ENCODE measurements around the gene BACE2.
"Not testable (repeated sequence)": the region's sequence is repeated elsewhere in the genome, so short reads cannot be mapped to it uniquely, and the experiment has no call there.

Gene BACE2

GRCh38 chr21:41217671-41218385, 49.9 kb downstream of the BACE2 start:
- no peak for DNase-seq

DNA sequence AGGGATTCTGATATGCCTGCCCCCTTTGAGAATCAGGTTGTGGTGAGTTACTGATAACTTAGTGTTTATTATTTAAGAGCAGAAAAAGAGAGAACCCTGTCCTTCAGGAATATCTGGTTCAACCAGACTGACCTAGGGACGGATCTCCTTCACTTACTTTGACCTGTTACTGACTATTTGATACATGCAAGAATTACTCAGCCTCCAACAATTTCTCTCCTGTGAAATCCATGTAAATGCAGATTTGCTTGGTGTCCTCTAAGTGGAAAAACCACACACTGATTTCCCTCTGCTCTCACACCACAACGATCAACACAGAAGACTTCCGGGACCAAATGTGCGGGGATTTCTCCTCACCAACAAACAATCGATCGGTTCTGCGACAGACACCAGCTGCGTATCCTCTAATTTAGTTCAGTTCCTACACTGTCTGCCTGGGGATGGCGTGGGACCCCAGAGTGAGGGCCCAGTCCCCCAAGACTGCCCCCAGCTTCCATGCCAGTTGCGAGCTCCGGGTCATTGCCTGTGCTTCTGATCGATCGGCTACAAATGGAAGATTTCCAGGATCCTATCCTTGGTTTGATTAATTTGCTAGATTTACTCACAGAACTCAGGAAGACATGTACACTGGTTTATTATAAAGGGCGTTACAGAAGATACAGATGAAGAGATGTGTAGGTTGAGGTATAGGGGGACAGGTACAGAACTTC, 51.7 kb downstream of the BACE2 start:
- DNase-seq, result no peak

GRCh38 chr21:41220208-41220733, 52.3 kb downstream of the BACE2 start:
- DNase-seq, result no peak

- no peak for DNase-seq
Observed at GRCh38 chr21:41222247-41223068, 54.5 kb downstream of the BACE2 start.

GRCh38 chr21:41226853-41227252, 58.9 kb downstream of the BACE2 start:
- DNase-seq, result no peak

- DNase-seq, result no peak
Observed at GRCh38 chr21:41227357-41228005, 59.5 kb downstream of the BACE2 start.

DNA sequence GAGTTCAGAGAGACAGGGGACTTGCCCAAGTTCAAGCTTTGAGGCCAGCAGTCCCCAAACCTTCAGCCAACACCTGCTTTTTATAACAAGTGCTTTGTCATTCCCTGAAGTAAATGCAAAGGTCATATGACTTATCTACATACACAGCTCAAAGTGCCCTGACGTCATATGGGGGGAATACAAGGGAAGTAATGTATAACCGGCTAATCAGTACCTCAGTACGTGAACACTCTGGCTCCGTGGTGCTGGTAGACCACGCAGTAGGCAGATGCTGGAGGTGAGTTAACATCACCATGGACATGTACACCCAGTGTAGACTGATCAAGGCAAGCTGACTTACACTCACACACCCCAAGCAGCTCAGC, 60.0 kb downstream of the BACE2 start:
- DNase-seq, result no peak

DNA sequence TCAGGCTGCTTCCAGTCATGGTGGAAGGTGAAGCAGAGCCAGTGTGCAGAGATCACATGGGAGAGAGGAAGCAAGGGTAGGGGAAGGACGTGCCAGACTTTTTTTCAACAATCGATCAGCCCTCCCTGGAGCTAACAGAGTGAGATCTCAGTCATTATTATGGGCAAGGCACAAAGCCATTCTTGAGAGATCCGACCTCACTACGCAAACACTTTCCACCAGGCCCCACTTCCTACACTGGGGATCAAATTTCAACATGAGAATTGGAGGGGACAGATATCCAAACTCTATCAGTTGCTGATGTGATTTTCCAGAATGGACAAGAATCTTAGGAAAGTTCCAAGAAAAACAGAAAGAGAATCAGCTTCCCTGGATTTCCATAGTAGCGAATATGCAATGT, 60.5 kb downstream of the BACE2 start:
- DNase-seq, result no peak

DNA sequence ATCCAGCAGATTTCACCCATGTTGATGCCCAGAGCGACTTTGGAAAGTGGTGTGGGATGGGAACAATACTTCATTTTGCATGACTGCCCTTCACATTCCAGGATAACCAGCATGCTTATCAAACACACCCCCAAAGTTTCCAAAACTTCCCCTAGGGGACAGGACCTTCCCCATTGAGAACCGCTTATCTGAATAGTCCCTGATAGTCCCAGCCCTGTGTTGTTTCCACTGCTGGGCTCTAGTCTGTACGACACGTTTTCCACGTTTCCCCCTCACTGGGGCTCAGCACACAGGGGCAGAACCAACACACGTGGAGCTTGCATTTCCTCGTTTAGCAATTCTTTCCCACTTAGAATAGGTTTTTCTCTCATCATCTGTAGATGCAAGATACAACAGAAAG, 61.0 kb downstream of the BACE2 start:
- DNase-seq, result no peak

DNA sequence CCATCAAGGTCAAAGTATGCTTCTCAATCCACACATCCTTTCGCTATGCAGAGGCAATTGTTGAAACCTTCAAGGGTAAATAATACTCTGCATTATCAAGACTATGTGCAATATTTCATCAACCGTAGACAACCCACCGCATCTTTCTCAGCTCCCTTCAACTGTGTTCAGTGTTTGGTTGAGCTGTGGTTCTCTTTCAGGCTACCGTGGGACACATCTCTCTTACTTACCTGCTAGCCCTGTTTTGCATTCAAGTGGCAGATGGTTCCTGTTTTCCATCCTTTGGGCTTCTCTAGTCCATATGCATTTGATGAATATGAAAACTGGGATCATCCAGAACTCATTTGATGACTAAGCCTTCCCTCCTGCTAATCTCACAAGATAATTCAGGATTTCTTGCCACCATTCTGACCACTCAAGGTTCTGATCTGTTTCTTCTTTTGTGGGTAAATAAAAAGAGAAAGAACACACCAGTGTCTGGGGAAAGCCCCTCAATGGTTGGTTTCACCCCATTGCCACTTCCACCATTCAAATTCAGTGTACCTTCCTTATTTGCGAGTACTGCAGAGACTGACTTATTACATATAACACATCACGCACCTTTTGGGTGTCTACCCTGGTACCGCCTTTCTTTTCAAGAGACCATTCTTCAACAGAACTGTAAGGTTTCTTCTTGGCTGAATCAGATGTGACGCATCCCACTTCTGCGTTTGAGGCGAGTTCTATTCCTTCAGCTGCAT, 61.7 kb downstream of the BACE2 start:
- DNase-seq, result no peak

GRCh38 chr21:41230497-41230896, 62.5 kb downstream of the BACE2 start:
- no peak for DNase-seq

DNA sequence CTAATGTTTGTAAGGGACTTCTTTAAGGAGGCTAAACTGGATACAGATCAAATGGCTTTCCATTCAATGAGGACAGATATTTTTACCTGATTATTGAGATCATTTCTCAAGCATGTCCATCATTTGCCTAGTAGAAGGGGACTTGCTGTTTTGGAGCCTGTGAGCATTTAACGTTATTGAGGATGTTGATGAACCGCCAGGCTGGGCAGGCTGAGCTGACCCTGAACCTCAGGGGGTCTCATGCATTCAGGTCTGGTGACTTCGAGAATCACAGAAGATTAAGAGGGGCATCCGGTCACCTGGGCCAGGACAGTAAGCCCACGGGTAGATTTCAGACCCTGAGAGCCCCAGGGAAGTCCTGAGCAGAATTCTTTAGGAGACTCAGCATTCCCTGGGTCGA, 63.1 kb downstream of the BACE2 start:
- no peak for DNase-seq

DNA sequence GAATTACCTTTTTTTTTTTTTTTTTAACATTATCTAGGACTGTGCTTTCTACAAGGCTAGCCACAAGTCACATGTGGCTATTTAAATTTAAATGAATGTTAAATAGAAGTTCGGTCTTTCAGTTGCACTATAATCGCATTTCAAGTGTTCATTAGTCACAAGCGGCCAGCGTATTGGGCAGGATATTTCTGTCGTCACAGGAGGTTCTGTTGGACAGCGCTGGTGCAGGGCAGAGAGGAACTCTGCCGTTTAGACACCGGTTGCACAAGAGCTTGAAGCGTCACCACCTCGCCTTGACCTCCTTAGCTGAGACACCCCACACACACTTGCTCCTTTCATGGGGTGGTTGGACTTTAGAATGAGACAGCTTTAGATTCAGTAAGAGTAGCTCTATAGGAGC, 64.1 kb downstream of the BACE2 start:
- DNase-seq, result no peak

DNA sequence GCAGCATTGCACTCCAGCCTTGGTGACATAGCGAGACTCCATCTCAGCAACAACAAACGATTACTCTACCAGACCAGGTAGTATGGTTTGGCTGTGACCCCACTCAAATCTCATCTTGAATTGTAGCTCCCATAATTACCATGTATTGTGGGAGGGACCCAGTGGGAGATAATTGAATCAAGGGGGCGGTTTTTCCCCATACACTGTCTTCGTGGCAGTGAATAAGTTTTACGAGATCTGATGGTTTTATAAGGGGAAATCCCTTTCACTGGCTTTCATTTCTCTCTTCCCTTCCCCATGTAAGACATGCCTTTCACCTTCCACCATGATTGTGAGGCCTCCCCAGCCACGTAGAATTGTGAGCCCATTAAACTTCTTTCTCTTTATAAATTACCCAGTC, 66.0 kb downstream of the BACE2 start:
- DNase-seq, result no peak

DNA sequence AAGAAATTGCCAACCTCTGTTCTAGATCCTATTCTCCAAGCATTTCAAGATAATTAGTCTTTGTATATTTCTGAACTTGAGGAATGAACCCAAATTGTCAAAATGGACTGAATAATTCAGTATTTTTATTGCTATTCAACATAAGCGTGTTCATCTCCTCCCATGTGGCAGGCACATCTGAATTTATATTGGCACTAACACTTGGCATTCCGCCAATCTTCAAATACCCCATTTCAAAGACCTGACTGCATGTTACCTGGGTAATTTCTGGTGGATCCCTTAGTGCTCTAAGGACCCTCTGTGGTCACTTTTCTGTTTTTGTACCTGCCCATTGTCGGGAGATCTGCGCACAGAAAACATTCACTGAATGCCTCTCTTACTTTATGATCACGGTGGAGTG, 66.6 kb downstream of the BACE2 start:
- DNase-seq, result no peak

DNA sequence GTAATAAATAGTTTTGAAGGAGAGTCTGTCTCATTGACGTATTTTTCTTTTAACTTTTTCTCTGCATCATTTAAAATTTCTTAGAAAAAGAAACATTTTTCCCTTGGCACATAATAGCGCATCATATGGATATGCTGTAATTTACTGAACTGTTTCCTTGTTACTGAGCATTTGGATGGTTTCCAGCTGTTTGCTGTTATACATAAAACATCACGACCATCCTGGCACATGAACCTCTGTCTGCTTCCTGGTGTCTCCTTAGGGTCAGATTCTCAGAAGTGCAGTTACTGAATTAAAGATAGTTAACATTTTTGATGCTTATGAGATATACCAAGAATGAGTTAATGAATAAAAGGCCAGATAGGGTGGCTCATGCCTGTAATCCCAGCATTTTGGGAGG, 67.2 kb downstream of the BACE2 start:
- DNase-seq, result no peak

GRCh38 chr21:41236352-41236973, 68.5 kb downstream of the BACE2 start:
- no peak for DNase-seq

- DNase-seq, result not testable (repeated sequence)
Observed at GRCh38 chr21:41238081-41238796, 70.3 kb downstream of the BACE2 start.

- DNase-seq, result no peak
Observed at GRCh38 chr21:41240040-41240439, 72.1 kb downstream of the BACE2 start.

GRCh38 chr21:41241341-41241740, 73.4 kb downstream of the BACE2 start:
- no peak for DNase-seq

GRCh38 chr21:41242238-41242829, 74.4 kb downstream of the BACE2 start:
- no peak for DNase-seq
